ENCODE measurements around the gene MGAT4A. TPM values are rescaled to one million over a fixed set of nuclear protein-coding genes. Genes with fewer than 3 reads are reported as not detected.
"Not testable (repeated sequence)": the region's sequence is repeated elsewhere in the genome, so short reads cannot be mapped to it uniquely, and the experiment has no call there.

The MGAT4A gene
- total and polyA plus RNA-seq, 2 experiments from 2014 or later, result 4.1 to 5.8 TPM

- H3K36me3 ChIP-seq, result peaks cover 34% of the 10 kb centered on the region
- peaks cover under 1% of the 10 kb centered on the region for H3K4me1 ChIP-seq (ENCODE audit: low read depth)
- H3K27ac ChIP-seq, result no peak overlapping the region
- no peaks in the 10 kb centered on the region for H3K9me3 ChIP-seq (ENCODE audit: low read depth)
- H3K4me3 ChIP-seq, result no peak overlapping the region
- peak; percentile 74 for TF ChIP-seq CTCF (IDR thresholded peaks at IDR 0.05; ENCODE audit: low read depth, low read length)
- DNase-seq (ENCODE audit: low read depth in 1 of 2, low spot score in 1 of 2), result peak; percentile 54 to 59
- no peaks in the 10 kb centered on the region for H3K27me3 ChIP-seq
Measured at GRCh38 chr2:98601532-98602132, 129.3 kb downstream of the MGAT4A start.

GRCh38 chr2:98598781-98599428 is 132.0 kb downstream of the MGAT4A start:
- Histone ChIP-seq H3K27ac (no peak overlapping the region), H3K9me3 (ENCODE audit: low read depth) (no peaks in the 10 kb centered on the region), H3K36me3 (peaks cover 34% of the 10 kb centered on the region), H3K4me3 (no peak overlapping the region), H3K27me3 (no peaks in the 10 kb centered on the region), H3K4me1 (ENCODE audit: low read depth) (no peaks in the 10 kb centered on the region)
- TF ChIP-seq CTCF (IDR thresholded peaks at IDR 0.05; ENCODE audit: low read depth, low read length), result no peak
- DNase-seq (ENCODE audit: low read depth in 1 of 2, low spot score in 1 of 2), result peak in 1 of 2 donors; percentile 31

GRCh38 chr2:98594665-98595064 is 136.3 kb downstream of the MGAT4A start:
- H3K4me3 ChIP-seq; DNase-seq (ENCODE audit: low read depth in 1 of 2, low spot score in 1 of 2); H3K27ac ChIP-seq; H3K27me3 ChIP-seq; H3K9me3 ChIP-seq (ENCODE audit: low read depth); H3K4me1 ChIP-seq (ENCODE audit: low read depth): not testable (repeated sequence)
- peaks cover 16% of the 10 kb centered on the region for H3K36me3 ChIP-seq

- Histone ChIP-seq H3K4me3 (no peak overlapping the region), H3K9me3 (ENCODE audit: low read depth) (no peaks in the 10 kb centered on the region), H3K27ac (no peak overlapping the region), H3K36me3 (peaks cover 3% of the 10 kb centered on the region), H3K4me1 (ENCODE audit: low read depth) (no peaks in the 10 kb centered on the region), H3K27me3 (no peaks in the 10 kb centered on the region)
- no peak for DNase-seq (ENCODE audit: low read depth in 1 of 2, low spot score in 1 of 2)
- TF ChIP-seq CTCF (IDR thresholded peaks at IDR 0.05; ENCODE audit: low read depth, low read length), result no peak
Measured at GRCh38 chr2:98592565-98592964, 138.4 kb downstream of the MGAT4A start.

- no peak for DNase-seq (ENCODE audit: low read depth in 1 of 2, low spot score in 1 of 2)
Measured at GRCh38 chr2:98589489-98589888, 141.4 kb downstream of the MGAT4A start.

More at GRCh38 chr2:98589489-98589888, 141.4 kb downstream of the MGAT4A start:
- no peaks in the 10 kb centered on the region for H3K4me1 ChIP-seq (ENCODE audit: low read depth)
- no peaks in the 10 kb centered on the region for H3K27me3 ChIP-seq
- no peaks in the 10 kb centered on the region for H3K36me3 ChIP-seq
- no peak for TF ChIP-seq CTCF (IDR thresholded peaks at IDR 0.05; ENCODE audit: low read depth, low read length)
- H3K9me3 ChIP-seq (ENCODE audit: low read depth), result no peaks in the 10 kb centered on the region
- H3K4me3 ChIP-seq, result no peak overlapping the region
- H3K27ac ChIP-seq, result no peak overlapping the region
